Measurements from ENCODE around the gene CPA5. TPM values are rescaled to one million over a fixed set of nuclear protein-coding genes. Genes with fewer than 3 reads are reported as not detected.

The CPA5 gene
- total and polyA plus RNA-seq, 7 donors = 0.42 to 5.2 (median 1.0) TPM; not detected in 1

DNA sequence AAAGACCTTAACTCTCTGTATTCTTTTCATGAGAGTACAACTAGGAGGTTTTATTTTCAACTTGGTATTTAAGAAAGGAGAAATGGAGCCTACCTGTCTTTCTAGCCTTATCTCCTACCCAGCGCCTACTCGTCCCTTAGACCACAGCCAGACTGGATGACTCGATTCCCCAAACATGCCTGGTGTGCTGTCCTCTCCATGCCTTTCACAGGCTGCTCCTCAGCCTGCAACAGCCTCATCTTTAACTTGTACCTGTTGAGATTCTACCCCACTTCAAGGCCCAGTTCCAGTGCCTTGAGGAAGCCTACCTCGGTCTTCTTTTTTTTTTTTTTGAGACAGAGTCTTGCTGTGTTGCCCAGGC, 65.1 kb downstream of the CPA5 start:
- H3K36me3 ChIP-seq (ENCODE audit: insufficient read depth in 1 of 2, low read depth in 1 of 2) = peaks cover 0 to 6% of the 10 kb centered on the region in 2 donors
- ATAC-seq = no peak
- H3K4me1 ChIP-seq = no peaks in the 10 kb centered on the region
- no peaks in the 10 kb centered on the region for H3K9me3 ChIP-seq
- no peak for DNase-seq
- WGBS, 3 donors = 95 to 97% (median 96%) methylated on average over 4 of the region's 4 CpGs
- intact Hi-C loops (cut with DNase I) = no loop called here
- no peak overlapping the region for H3K27ac ChIP-seq
- no peaks in the 10 kb centered on the region for H3K27me3 ChIP-seq (ENCODE audit: insufficient read depth in 3 of 3, low read length in 2 of 3)
- H3K4me3 ChIP-seq = no peak overlapping the region
- TF ChIP-seq, protein P1, sequence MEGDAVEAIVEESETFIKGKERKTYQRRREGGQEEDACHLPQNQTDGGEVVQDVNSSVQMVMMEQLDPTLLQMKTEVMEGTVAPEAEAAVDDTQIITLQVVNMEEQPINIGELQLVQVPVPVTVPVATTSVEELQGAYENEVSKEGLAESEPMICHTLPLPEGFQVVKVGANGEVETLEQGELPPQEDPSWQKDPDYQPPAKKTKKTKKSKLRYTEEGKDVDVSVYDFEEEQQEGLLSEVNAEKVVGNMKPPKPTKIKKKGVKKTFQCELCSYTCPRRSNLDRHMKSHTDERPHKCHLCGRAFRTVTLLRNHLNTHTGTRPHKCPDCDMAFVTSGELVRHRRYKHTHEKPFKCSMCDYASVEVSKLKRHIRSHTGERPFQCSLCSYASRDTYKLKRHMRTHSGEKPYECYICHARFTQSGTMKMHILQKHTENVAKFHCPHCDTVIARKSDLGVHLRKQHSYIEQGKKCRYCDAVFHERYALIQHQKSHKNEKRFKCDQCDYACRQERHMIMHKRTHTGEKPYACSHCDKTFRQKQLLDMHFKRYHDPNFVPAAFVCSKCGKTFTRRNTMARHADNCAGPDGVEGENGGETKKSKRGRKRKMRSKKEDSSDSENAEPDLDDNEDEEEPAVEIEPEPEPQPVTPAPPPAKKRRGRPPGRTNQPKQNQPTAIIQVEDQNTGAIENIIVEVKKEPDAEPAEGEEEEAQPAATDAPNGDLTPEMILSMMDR (IDR thresholded peaks at IDR 0.05) = no peak

DNA sequence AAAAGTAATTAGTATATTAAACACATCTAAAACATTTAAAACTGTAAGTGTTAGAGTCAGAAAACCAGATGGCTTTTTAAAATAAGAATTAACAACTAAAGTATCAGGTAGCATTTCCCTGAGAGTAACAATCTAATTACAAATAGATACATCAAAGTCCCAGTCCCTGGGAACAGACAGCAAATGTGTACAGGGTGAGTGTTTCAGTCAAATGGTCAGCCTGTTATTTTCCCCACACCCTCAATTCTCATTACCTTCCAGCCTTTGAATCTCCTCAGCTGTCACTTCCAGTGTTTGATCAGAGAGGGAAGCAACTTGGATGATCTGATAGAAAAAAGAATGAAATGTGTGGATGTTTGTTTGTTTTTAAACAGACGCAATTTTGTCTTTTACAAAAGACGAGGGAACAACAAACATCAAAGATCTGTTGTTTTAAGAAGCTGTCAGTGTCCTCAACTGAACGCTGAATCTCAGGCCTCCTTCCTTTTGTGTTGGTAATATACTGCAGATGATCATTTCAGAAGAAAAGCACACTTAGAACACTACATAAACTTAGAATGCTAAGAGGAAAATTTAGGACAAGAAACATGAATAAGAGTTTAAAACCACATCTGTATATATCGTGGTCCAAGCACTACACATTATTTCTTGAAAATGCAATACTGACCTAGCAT, 66.4 kb downstream of the CPA5 start:
- TF ChIP-seq, protein P1 (IDR thresholded peaks at IDR 0.05) = no peak
- H3K4me3 ChIP-seq = no peak overlapping the region
- ATAC-seq (no peak), DNase-seq (no peak)
- no peaks in the 10 kb centered on the region for H3K9me3 ChIP-seq
- 71 to 78% (median 74%) methylated on average over 4 of the region's 4 CpGs for WGBS, 3 donors
- H3K27ac ChIP-seq = no peak overlapping the region
- intact Hi-C loops (cut with DNase I) = no loop called here
- H3K36me3 ChIP-seq (ENCODE audit: insufficient read depth in 1 of 2, low read depth in 1 of 2) = peaks cover 0 to 6% of the 10 kb centered on the region in 2 donors
- no peaks in the 10 kb centered on the region for H3K4me1 ChIP-seq
- H3K27me3 ChIP-seq (ENCODE audit: insufficient read depth in 3 of 3, low read length in 2 of 3) = no peaks in the 10 kb centered on the region

DNA sequence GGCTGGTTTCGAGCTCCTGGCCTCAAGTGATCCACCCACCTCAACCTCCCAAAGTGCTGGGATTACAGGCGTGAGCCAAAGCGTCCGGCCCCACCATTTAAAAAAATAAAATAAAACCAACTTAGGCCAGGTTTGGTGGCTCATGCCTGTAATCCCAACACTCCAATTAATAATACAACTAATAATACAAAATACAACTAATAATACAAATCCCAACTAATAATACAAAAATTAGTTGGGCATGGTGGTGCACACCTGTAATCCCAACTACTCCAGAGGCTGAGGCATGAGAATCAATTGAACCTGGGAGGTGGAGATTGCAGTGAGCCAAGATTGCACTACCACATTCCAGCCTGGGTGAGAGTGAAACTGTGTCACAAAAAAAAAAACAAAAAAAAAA, 68.6 kb downstream of the CPA5 start:
- WGBS, 3 donors = 96 to 99% (median 98%) methylated on average over 4 of the region's 4 CpGs
- ATAC-seq (no peak), DNase-seq (no peak)
- no peak overlapping the region for H3K4me3 ChIP-seq
- no peaks in the 10 kb centered on the region for H3K9me3 ChIP-seq
- H3K27ac ChIP-seq = no peak overlapping the region
- H3K27me3 ChIP-seq (ENCODE audit: insufficient read depth in 3 of 3, low read length in 2 of 3) = no peaks in the 10 kb centered on the region
- H3K36me3 ChIP-seq (ENCODE audit: insufficient read depth in 1 of 2, low read depth in 1 of 2) = peaks cover 0 to 6% of the 10 kb centered on the region in 2 donors
- intact Hi-C loops (cut with DNase I) = no loop called here
- TF ChIP-seq, protein P1 (IDR thresholded peaks at IDR 0.05) = no peak
- no peaks in the 10 kb centered on the region for H3K4me1 ChIP-seq

DNA sequence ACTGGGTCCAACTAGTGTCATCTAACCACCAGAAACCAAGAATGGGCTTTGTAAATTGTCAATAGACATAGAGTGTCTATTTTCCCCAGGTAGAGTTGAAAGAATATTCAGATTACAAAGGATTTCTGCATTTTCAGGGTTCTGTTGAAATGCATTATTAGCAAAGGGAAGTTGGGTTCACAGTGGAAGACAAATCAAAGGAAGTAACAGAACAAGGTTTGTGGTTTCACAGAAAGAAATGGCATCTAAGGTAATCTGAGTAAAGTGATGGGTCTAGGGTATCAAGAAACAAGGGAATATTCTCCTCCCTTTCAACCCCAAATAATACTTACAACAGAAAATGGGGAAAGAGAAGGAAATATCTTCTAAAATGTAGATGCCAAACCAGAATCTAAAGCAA, 70.4 kb downstream of the CPA5 start:
- no peaks in the 10 kb centered on the region for H3K27me3 ChIP-seq (ENCODE audit: insufficient read depth in 3 of 3, low read length in 2 of 3)
- no peak overlapping the region for H3K27ac ChIP-seq
- H3K36me3 ChIP-seq (ENCODE audit: insufficient read depth in 1 of 2, low read depth in 1 of 2) = peaks cover 0 to 6% of the 10 kb centered on the region in 2 donors
- H3K4me1 ChIP-seq = no peaks in the 10 kb centered on the region
- no peak overlapping the region for H3K4me3 ChIP-seq
- TF ChIP-seq, protein P1 (IDR thresholded peaks at IDR 0.05) = no peak
- intact Hi-C loops (cut with DNase I) = no loop called here
- DNase-seq (no peak), ATAC-seq (no peak)
- H3K9me3 ChIP-seq = no peaks in the 10 kb centered on the region

DNA sequence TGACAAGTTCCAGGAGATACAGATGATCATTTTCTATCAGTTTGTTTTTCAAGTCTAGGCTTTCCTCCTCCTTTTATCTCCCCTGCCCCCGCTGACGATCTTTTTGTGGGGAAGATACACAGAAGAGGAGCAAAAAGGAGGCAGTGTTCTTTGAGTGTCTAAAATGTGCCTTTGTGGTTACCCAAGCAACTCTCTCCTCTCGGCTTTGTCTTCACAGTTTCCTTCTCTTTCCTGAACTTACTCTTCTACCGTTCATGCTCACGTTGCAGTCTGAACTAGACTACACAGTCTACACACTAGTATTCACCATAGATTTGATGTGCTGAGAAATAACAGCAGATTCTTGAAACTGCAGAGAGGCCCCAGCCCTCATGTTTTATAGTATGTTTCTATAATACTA, 72.6 kb downstream of the CPA5 start:
- Histone ChIP-seq H3K27ac (no peak overlapping the region), H3K4me1 (no peaks in the 10 kb centered on the region), H3K36me3 (ENCODE audit: insufficient read depth in 1 of 2, low read depth in 1 of 2) (no peaks in the 10 kb centered on the region), H3K27me3 (ENCODE audit: insufficient read depth in 3 of 3, low read length in 2 of 3) (no peaks in the 10 kb centered on the region), H3K4me3 (no peak overlapping the region), H3K9me3 (no peaks in the 10 kb centered on the region)
- no peak for ATAC-seq
- no peak for DNase-seq
- 86 to 92% (median 89%) methylated on average over 5 of the region's 5 CpGs for WGBS, 3 donors
- intact Hi-C loops (cut with DNase I) = no loop called here
- TF ChIP-seq, protein P1 (IDR thresholded peaks at IDR 0.05) = no peak
